ENCODE data around the gene PTPN5.

DNA sequence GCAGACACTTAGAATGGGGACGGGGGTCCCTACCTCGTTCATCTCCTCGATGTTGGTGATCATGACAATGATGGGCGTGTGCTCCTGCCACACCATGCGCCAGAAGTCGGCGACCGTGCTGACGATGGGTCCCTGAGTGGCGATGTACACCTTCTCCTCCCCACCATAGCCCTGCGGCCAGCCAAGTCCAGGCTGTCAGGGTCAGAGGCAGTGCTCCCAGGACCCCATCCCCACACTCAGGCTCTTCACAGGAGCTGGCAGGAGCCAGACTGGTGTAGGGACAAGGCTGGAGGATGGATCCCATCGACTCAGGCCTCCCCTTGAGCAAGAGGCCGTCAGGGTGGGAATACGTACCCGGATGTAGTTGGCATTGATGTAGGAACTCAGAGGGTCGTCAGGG, 58.4 kb downstream of the PTPN5 start:
- TF ChIP-seq POLR2A (IDR thresholded peaks at IDR 0.05) (no peak), POLR2AphosphoS5 (IDR thresholded peaks at IDR 0.05) (no peak)
- TF ChIP-seq, protein P1, sequence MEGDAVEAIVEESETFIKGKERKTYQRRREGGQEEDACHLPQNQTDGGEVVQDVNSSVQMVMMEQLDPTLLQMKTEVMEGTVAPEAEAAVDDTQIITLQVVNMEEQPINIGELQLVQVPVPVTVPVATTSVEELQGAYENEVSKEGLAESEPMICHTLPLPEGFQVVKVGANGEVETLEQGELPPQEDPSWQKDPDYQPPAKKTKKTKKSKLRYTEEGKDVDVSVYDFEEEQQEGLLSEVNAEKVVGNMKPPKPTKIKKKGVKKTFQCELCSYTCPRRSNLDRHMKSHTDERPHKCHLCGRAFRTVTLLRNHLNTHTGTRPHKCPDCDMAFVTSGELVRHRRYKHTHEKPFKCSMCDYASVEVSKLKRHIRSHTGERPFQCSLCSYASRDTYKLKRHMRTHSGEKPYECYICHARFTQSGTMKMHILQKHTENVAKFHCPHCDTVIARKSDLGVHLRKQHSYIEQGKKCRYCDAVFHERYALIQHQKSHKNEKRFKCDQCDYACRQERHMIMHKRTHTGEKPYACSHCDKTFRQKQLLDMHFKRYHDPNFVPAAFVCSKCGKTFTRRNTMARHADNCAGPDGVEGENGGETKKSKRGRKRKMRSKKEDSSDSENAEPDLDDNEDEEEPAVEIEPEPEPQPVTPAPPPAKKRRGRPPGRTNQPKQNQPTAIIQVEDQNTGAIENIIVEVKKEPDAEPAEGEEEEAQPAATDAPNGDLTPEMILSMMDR (IDR thresholded peaks at IDR 0.05), result no peak
